ENCODE measurements around the gene TBC1D2B.
"Not testable (repeated sequence)": the region's sequence is repeated elsewhere in the genome, so short reads cannot be mapped to it uniquely, and the experiment has no call there.

GRCh38 chr15:77952928-77953446 is 124.5 kb downstream of the TBC1D2B start:
- TF ChIP-seq, protein P1, sequence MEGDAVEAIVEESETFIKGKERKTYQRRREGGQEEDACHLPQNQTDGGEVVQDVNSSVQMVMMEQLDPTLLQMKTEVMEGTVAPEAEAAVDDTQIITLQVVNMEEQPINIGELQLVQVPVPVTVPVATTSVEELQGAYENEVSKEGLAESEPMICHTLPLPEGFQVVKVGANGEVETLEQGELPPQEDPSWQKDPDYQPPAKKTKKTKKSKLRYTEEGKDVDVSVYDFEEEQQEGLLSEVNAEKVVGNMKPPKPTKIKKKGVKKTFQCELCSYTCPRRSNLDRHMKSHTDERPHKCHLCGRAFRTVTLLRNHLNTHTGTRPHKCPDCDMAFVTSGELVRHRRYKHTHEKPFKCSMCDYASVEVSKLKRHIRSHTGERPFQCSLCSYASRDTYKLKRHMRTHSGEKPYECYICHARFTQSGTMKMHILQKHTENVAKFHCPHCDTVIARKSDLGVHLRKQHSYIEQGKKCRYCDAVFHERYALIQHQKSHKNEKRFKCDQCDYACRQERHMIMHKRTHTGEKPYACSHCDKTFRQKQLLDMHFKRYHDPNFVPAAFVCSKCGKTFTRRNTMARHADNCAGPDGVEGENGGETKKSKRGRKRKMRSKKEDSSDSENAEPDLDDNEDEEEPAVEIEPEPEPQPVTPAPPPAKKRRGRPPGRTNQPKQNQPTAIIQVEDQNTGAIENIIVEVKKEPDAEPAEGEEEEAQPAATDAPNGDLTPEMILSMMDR (IDR thresholded peaks at IDR 0.05) = not testable (repeated sequence)
- TF ChIP-seq, protein P2, sequence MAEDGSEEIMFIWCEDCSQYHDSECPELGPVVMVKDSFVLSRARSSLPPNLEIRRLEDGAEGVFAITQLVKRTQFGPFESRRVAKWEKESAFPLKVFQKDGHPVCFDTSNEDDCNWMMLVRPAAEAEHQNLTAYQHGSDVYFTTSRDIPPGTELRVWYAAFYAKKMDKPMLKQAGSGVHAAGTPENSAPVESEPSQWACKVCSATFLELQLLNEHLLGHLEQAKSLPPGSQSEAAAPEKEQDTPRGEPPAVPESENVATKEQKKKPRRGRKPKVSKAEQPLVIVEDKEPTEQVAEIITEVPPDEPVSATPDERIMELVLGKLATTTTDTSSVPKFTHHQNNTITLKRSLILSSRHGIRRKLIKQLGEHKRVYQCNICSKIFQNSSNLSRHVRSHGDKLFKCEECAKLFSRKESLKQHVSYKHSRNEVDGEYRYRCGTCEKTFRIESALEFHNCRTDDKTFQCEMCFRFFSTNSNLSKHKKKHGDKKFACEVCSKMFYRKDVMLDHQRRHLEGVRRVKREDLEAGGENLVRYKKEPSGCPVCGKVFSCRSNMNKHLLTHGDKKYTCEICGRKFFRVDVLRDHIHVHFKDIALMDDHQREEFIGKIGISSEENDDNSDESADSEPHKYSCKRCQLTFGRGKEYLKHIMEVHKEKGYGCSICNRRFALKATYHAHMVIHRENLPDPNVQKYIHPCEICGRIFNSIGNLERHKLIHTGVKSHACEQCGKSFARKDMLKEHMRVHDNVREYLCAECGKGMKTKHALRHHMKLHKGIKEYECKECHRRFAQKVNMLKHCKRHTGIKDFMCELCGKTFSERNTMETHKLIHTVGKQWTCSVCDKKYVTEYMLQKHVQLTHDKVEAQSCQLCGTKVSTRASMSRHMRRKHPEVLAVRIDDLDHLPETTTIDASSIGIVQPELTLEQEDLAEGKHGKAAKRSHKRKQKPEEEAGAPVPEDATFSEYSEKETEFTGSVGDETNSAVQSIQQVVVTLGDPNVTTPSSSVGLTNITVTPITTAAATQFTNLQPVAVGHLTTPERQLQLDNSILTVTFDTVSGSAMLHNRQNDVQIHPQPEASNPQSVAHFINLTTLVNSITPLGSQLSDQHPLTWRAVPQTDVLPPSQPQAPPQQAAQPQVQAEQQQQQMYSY (CRISPR knock-in tag; IDR thresholded peaks at IDR 0.05) = not testable (repeated sequence)
- not testable (repeated sequence) for TF ChIP-seq ZNF396 (CRISPR knock-in tag; IDR thresholded peaks at IDR 0.05; ENCODE audit: borderline replicate concordance); CREM (CRISPR knock-in tag; IDR thresholded peaks at IDR 0.05); NR3C1 (CRISPR knock-in tag; conservative IDR thresholded peaks at IDR 0.05; ENCODE audit: low read depth); CBFB (CRISPR knock-in tag; IDR thresholded peaks at IDR 0.05; ENCODE audit: low read depth); USF2 (CRISPR knock-in tag; IDR thresholded peaks at IDR 0.05); ARID4B (CRISPR knock-in tag; IDR thresholded peaks at IDR 0.05; ENCODE audit: borderline replicate concordance); FOXJ3 (CRISPR knock-in tag; IDR thresholded peaks at IDR 0.05; ENCODE audit: borderline replicate concordance); GABPB1 (CRISPR knock-in tag; IDR thresholded peaks at IDR 0.05); IRF1 (CRISPR knock-in tag; IDR thresholded peaks at IDR 0.05); HMGA2 (CRISPR knock-in tag; IDR thresholded peaks at IDR 0.05)
- TF ChIP-seq, protein P3, sequence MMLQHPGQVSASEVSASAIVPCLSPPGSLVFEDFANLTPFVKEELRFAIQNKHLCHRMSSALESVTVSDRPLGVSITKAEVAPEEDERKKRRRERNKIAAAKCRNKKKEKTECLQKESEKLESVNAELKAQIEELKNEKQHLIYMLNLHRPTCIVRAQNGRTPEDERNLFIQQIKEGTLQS (CRISPR knock-in tag; conservative IDR thresholded peaks at IDR 0.05) = not testable (repeated sequence)
- TF ChIP-seq, protein P4, sequence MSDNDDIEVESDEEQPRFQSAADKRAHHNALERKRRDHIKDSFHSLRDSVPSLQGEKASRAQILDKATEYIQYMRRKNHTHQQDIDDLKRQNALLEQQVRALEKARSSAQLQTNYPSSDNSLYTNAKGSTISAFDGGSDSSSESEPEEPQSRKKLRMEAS (CRISPR knock-in tag; IDR thresholded peaks at IDR 0.05) = not testable (repeated sequence)

Data from WTC11 (cell line).